ENCODE data around the gene PLPP1. TPM values are rescaled to one million over a fixed set of nuclear protein-coding genes. Genes with fewer than 3 reads are reported as not detected.

The PLPP1 gene
- total and polyA plus RNA-seq, 2 of the 8 experiments (the other 6 are each of a cell fraction or from before 2014, with no cell fraction given), result 43.7 to 91.3 TPM

DNA sequence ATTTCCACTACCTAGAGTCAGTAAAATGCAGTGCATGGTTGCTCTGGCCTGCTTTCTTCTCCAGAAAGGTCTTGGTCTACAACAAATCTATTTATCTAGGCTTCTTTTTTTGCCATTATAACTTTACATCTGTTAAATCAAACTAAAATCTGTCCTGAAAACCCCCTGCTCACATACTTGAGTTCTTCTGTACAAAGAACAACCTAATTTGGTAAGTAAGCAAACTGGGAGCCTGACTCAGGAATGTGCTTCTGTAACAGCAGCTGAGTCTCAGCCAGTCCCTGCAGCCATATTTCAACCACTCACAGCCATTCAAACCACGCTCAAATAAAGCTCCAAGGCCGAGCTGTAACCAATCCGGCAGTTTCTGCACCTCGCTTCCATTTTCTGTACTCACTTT lies 95.8 kb downstream of the PLPP1 start:
- Histone ChIP-seq H2BK120ac (replicated peaks; ENCODE audit: low read depth, low read length) (no peak overlapping the region), H2AK5ac (ENCODE audit: low read depth, low read length) (no peak overlapping the region), H2BK5ac (ENCODE audit: low read depth, low read length) (no peak overlapping the region), H3K36me3 (ENCODE audit: control insufficient read depth in 2 of 4, insufficient read depth in 4 of 4, low read length in 3 of 4) (peaks cover 0 to 66% (median 18%) of the 10 kb centered on the region in 4 experiments; a peak in 4 of 8 replicates), H3K4me2 (ENCODE audit: insufficient read depth in 1 of 2, low read depth in 2 of 2, low read length in 2 of 2) (no peak overlapping the region), H3K23me2 (ENCODE audit: low read depth, low read length) (no peaks in the 10 kb centered on the region), H3K9me3 (ENCODE audit: insufficient read depth in 2 of 2, low read depth in 1 of 2, low read length in 1 of 2) (peaks cover 2 to 15% of the 10 kb centered on the region in 2 experiments; a peak in 2 of 4 replicates), H3K79me1 (ENCODE audit: low read depth, low read length) (no peaks in the 10 kb centered on the region), H3K79me2 (ENCODE audit: control insufficient read depth in 1 of 2, insufficient read depth in 2 of 2, low read length in 2 of 2) (peaks cover 0 to 16% of the 10 kb centered on the region in 2 experiments; a peak in 3 of 4 replicates), H4K91ac (replicated peaks; ENCODE audit: insufficient read length, low read length) (no peak overlapping the region), H4K20me1 (replicated peaks in 1 of 2; ENCODE audit: control insufficient read depth in 1 of 2, insufficient read depth in 2 of 2, low read length in 2 of 2) (no peaks in the 10 kb centered on the region), H3K4me3 (ENCODE audit: extremely low read depth in 1 of 4, insufficient read depth in 2 of 4, low read depth in 3 of 4, low read length in 4 of 4) (no peak overlapping the region), H3K18ac (ENCODE audit: extremely low read depth, low read length) (no peak overlapping the region), H3K23ac (ENCODE audit: insufficient read length) (no peak overlapping the region), H2BK20ac (ENCODE audit: low read length) (no peak overlapping the region), H4K8ac (ENCODE audit: extremely low read depth, insufficient read depth, low read length) (no peak overlapping the region), H3K4me1 (replicated peaks in 1 of 4; ENCODE audit: control insufficient read depth in 3 of 4, insufficient read depth in 4 of 4, low read length in 3 of 4) (peaks cover 5 to 19% (median 11%) of the 10 kb centered on the region in 4 experiments; a peak in 6 of 7 replicates), H3K56ac (replicated peaks; ENCODE audit: insufficient read length, low read depth, low read length) (no peak overlapping the region), H3K4ac (replicated peaks; ENCODE audit: insufficient read length, low read depth, low read length) (no peak overlapping the region), H2AFZ (ENCODE audit: low read length) (no peak overlapping the region), H3K9ac (replicated peaks in 1 of 4; ENCODE audit: extremely low read depth in 1 of 4, low read depth in 3 of 4, low read length in 3 of 4) (no peak overlapping the region), H2BK12ac (ENCODE audit: low read depth, low read length) (no peak overlapping the region), H4K5ac (ENCODE audit: insufficient read length, low read depth, low read length) (no peak overlapping the region), H3K27me3 (replicated peaks in 1 of 4; ENCODE audit: control insufficient read depth in 3 of 4, extremely low read depth in 1 of 4, insufficient read depth in 3 of 4, low read length in 3 of 4) (no peaks in the 10 kb centered on the region), H3K14ac (ENCODE audit: insufficient read length) (no peak overlapping the region), H2BK15ac (ENCODE audit: low read length) (no peak overlapping the region), H3K27ac (ENCODE audit: low read depth, low read length) (no peak overlapping the region; the same call in 1 of the 2 replicates)
- TF ChIP-seq CBX5 (IDR thresholded peaks at IDR 0.05; ENCODE audit: low read depth, low read length) (no peak), MAFK (IDR thresholded peaks at IDR 0.05; ENCODE audit: low read depth, low read length) (0 out of 2 replicates have a peak, but pooled peaks have one; percentile 2), EZH2 (IDR thresholded peaks at IDR 0.05; ENCODE audit: low read depth, low read length, severe bottlenecking) (no peak), SRF (IDR thresholded peaks at IDR 0.05; ENCODE audit: low read depth, low read length) (peak; percentile 24; the same call in 1 of the 2 replicates), EGR1 (IDR thresholded peaks at IDR 0.05; ENCODE audit: borderline replicate concordance, low read depth, low read length) (no peak), KDM4A (IDR thresholded peaks at IDR 0.05; ENCODE audit: low read depth, low read length, severe bottlenecking) (no peak), POLR2AphosphoS5 (IDR thresholded peaks at IDR 0.05; ENCODE audit: low read depth, low read length) (no peak)
- TF ChIP-seq, protein P1, sequence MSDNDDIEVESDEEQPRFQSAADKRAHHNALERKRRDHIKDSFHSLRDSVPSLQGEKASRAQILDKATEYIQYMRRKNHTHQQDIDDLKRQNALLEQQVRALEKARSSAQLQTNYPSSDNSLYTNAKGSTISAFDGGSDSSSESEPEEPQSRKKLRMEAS (IDR thresholded peaks at IDR 0.05), result no peak
- DNase-seq (ENCODE audit: low read depth in 1 of 2, low spot score in 2 of 2) (peak in 1 of 2 experiments; percentile 15), FAIRE-seq (no peak)
- ChIA-PET CTCF (ENCODE audit: partially characterized antibody) (interaction anchor here (0.6 to 1.5 kb wide), 4 partner anchors 34 to 461 kb away, joined by 3 to 5 read pairs (median 3); no protein-coding TSS in a partner anchor), POLR2A (ENCODE audit: partially characterized antibody) (interaction anchor here (0.6 to 2.5 kb wide), 4 partner anchors 14 to 273 kb away, joined by 3 to 10 read pairs (median 5); no protein-coding TSS in a partner anchor)
- 90% methylated on average over 4 of the region's 4 CpGs; no CpG with 5 or more reads in 1 of the 2 experiments for WGBS, 2 experiments (ENCODE audit: extremely low coverage in 1 of 2, insufficient coverage in 1 of 2, insufficient read length in 1 of 2, insufficient replicate concordance in 2 of 2, low coverage in 1 of 2, low lambda C conversion rate in 2 of 2, missing lambda C conversion rate in 1 of 2)

Measured in H1 (cell line).